Liver (tissue), 9 donors: Measurements from ENCODE around the gene PHLDB3. TPM values are rescaled to one million over a fixed set of nuclear protein-coding genes. Genes with fewer than 3 reads are reported as not detected.

Source experiments
- DNase-seq: peaks from one replicate; pipeline ENCODE4 v3.0.0-alpha.2; 2017; ENCODE audit warnings: low spot score
- H3K27ac ChIP-seq, 2 donors: one replicate each; pipeline ENCODE4 v1.7.0; 2013; ENCODE audit warnings: inconsistent platforms in 2 of 2, low read length in 2 of 2, control low read depth in 1 of 2, low read depth in 1 of 2, mild to moderate bottlenecking in 1 of 2
- H3K27me3 ChIP-seq, 4 donors: one replicate each; pipeline versions ENCODE4 v1.6.1 to v1.7.0; 2013; ENCODE audit warnings: low read length in 3 of 4, inconsistent platforms in 1 of 4, mild to moderate bottlenecking in 1 of 4, moderate library complexity in 1 of 4; ENCODE audit not compliant: control insufficient read depth in 4 of 4, insufficient read depth in 4 of 4
- H3K36me3 ChIP-seq, 4 donors: one replicate each; pipeline versions ENCODE4 v1.6.1 to v1.7.0; 2013; ENCODE audit warnings: low read length in 3 of 4, mild to moderate bottlenecking in 3 of 4, low read depth in 1 of 4, moderate library complexity in 1 of 4; ENCODE audit not compliant: control insufficient read depth in 4 of 4, insufficient read depth in 3 of 4
- H3K4me1 ChIP-seq, 4 donors: one replicate each; pipeline versions ENCODE4 v1.6.1 to v1.7.0; 2013; ENCODE audit warnings: low read length in 3 of 4, mild to moderate bottlenecking in 3 of 4, moderate library complexity in 1 of 4; ENCODE audit not compliant: control insufficient read depth in 4 of 4, insufficient read depth in 4 of 4
- H3K4me3 ChIP-seq, 3 donors: one replicate each; pipeline versions ENCODE4 v1.6.1 to v1.7.0; 2013; ENCODE audit warnings: low read length in 3 of 3, control low read depth in 1 of 3, low read depth in 1 of 3, mild to moderate bottlenecking in 1 of 3
- H3K9ac ChIP-seq, 2 donors: one replicate each; pipeline ENCODE4 v1.7.0; 2013; ENCODE audit warnings: low read length in 2 of 2, mild to moderate bottlenecking in 2 of 2, moderate library complexity in 2 of 2, control low read depth in 1 of 2, low read depth in 1 of 2
- H3K9me3 ChIP-seq, 4 donors: one replicate each; pipeline versions ENCODE4 v1.6.1 to v1.7.0; 2013; ENCODE audit warnings: low read length in 3 of 4; ENCODE audit not compliant: control insufficient read depth in 4 of 4
- EGR1 ChIP-seq, 2 donors: IDR thresholded peaks; 2 replicates each; pipeline ENCODE4 v1.6.1; 2016 to 2018; ENCODE audit warnings: antibody characterized with exemption in 2 of 2, low read depth in 2 of 2
- FOXA1 ChIP-seq: IDR thresholded peaks from 2 replicates; pipeline ENCODE4 v1.6.1; 2016; ENCODE audit warnings: antibody characterized with exemption
- GABPA ChIP-seq, 2 donors: IDR thresholded peaks in 1 of 2; conservative IDR thresholded peaks in 1 of 2; 2 replicates each; pipeline ENCODE4 v1.6.1; 2016; ENCODE audit warnings: antibody characterized with exemption in 2 of 2, mild to moderate bottlenecking in 1 of 2, moderate library complexity in 1 of 2
- HNF4A ChIP-seq, 2 donors: conservative IDR thresholded peaks; 2 replicates each; pipeline ENCODE4 v1.6.1; 2016; ENCODE audit warnings: antibody characterized with exemption in 2 of 2, mild to moderate bottlenecking in 2 of 2
- HNF4G ChIP-seq: IDR thresholded peaks from 2 replicates; pipeline ENCODE4 v1.6.1; 2016; ENCODE audit warnings: antibody characterized with exemption
- JUND ChIP-seq, 2 donors: IDR thresholded peaks; 2 replicates each; pipeline ENCODE4 v1.6.1; 2016; ENCODE audit warnings: antibody characterized with exemption in 2 of 2
- NR2F2 ChIP-seq: IDR thresholded peaks from 2 replicates; pipeline ENCODE4 v1.6.1; 2016; ENCODE audit warnings: antibody characterized with exemption
- RAD21 ChIP-seq, 2 donors: IDR thresholded peaks; 2 replicates each; pipeline ENCODE4 v1.6.1; 2016; ENCODE audit warnings: antibody characterized with exemption in 2 of 2, mild to moderate bottlenecking in 2 of 2
- TAF1 ChIP-seq: conservative IDR thresholded peaks from 2 replicates; pipeline ENCODE4 v1.6.1; 2016; ENCODE audit warnings: antibody characterized with exemption, mild to moderate bottlenecking
- YY1 ChIP-seq: IDR thresholded peaks from 2 replicates; pipeline ENCODE4 v1.6.1; 2016; ENCODE audit warnings: antibody characterized with exemption, mild to moderate bottlenecking
- WGBS: extraction: QIAGEN DNeasy Blood & Tissue Kit; methylation state at CpG from one replicate; pipeline ENCODE4 v1.1.7; 2013; 5-methylcytosine and 5-hydroxymethylcytosine counted together
- polyA plus RNA-seq, 2 donors: library from polyadenylated mRNA; stranded (reverse) in 1 of 2; unstranded in 1 of 2; fragments of 200-250 nt in 1 of 2; fragments of >200 nt in 1 of 2; fragmentation: Nextera tagmentation in 1 of 2; extraction: Ambion mirVana in 1 of 2; gene quantifications; one replicate each; pipeline versions ENCODE4 v1.2.1 to v1.2.3, GENCODE V29; 2013 to 2015
- total RNA-seq, 2 donors: library from RNA; depleted of rRNA; stranded (reverse); fragments of >200 nt; gene quantifications; one replicate each; pipeline ENCODE4 v1.2.3, GENCODE V29; 2014
- TF ChIP-seq, protein P1 (sequence below): fragments of 150-350 bp; IDR thresholded peaks from 2 replicates; pipeline ENCODE4 v1.5.1; 2017; ENCODE audit warnings: improper control_type of control experiment, low read depth, low read length; ENCODE audit not compliant: missing input control
- TF ChIP-seq, protein P2 (sequence below): IDR thresholded peaks from 2 replicates; pipeline ENCODE4 v1.6.1; 2016; ENCODE audit warnings: antibody characterized with exemption, mild to moderate bottlenecking
- TF ChIP-seq, protein P3 (sequence below): IDR thresholded peaks from 2 replicates; pipeline ENCODE4 v1.6.1; 2016; ENCODE audit warnings: antibody characterized with exemption
- donor health status: healthy.
- donor health status: healthy.
- donor health status: healthy.
- donor health status: healthy.
- donor health status: healthy.

Gene PHLDB3
- total and polyA plus RNA-seq, 4 donors: 10.6 to 18.2 (median 11.7) TPM

DNA sequence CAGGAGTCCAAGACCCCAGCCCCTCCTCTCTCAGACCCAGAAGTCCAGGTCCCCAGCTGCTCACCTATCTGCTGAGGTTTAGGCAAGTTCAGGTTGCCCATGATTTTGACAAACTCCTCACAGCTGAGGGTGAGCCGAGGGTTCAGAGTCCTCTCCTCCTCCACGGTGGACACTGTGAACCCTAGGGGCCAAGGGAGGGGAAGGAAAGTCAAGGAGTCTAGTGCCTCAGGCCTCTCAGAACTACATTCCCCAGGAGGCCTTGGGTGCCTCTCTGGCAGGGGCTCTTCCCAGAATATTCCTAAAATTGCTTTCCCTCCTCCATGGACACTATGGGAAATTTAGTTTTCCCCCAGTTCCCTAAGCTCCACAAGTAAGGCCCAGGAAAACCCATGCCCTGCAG, 3.3 kb upstream of the PHLDB3 start:
- H3K27ac ChIP-seq: no peak overlapping the region
- H3K4me3 ChIP-seq: no peak overlapping the region
- H3K4me1 ChIP-seq: peaks cover 1 to 14% (median 8%) of the 10 kb centered on the region in 4 donors
- H3K27me3 ChIP-seq: no peaks in the 10 kb centered on the region
- no peaks in the 10 kb centered on the region for H3K9me3 ChIP-seq
- no peak for DNase-seq
- WGBS: 67% methylated on average over 2 of the region's 2 CpGs
- no peak overlapping the region for H3K9ac ChIP-seq
- peaks cover 0 to 14% (median 13%) of the 10 kb centered on the region in 4 donors for H3K36me3 ChIP-seq
- TF ChIP-seq YY1: no peak
- TF ChIP-seq NR2F2: no peak

DNA sequence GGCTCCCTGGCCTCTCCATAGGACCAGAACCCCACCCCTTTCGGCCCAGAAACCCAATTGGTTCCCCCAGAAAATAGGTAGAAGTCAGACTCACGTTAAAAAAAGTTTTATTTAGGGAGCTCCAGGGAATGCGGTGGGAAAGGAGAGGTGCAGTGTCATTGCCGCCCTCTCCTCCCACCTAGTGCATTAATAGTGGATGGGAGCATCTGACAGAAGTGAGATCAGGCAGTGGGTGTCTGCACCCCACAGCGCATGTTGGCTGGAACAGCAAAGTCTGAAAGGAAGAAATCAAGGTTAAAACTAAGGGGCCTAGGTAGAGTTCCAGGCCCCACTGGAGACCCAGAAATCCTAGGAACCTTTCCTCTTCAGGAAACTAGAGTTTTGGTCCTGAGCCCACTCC, 2.1 kb upstream of the PHLDB3 start:
- Histone ChIP-seq H3K4me3 (no peak overlapping the region), H3K27me3 (no peaks in the 10 kb centered on the region), H3K9me3 (no peaks in the 10 kb centered on the region), H3K9ac (no peak overlapping the region), H3K36me3 (peaks cover 0 to 14% (median 13%) of the 10 kb centered on the region in 4 donors), H3K4me1 (peaks cover 6 to 25% (median 12%) of the 10 kb centered on the region in 4 donors), H3K27ac (no peak overlapping the region)
- no peak for TF ChIP-seq TAF1
- TF ChIP-seq YY1: no peak
- TF ChIP-seq, protein P1, sequence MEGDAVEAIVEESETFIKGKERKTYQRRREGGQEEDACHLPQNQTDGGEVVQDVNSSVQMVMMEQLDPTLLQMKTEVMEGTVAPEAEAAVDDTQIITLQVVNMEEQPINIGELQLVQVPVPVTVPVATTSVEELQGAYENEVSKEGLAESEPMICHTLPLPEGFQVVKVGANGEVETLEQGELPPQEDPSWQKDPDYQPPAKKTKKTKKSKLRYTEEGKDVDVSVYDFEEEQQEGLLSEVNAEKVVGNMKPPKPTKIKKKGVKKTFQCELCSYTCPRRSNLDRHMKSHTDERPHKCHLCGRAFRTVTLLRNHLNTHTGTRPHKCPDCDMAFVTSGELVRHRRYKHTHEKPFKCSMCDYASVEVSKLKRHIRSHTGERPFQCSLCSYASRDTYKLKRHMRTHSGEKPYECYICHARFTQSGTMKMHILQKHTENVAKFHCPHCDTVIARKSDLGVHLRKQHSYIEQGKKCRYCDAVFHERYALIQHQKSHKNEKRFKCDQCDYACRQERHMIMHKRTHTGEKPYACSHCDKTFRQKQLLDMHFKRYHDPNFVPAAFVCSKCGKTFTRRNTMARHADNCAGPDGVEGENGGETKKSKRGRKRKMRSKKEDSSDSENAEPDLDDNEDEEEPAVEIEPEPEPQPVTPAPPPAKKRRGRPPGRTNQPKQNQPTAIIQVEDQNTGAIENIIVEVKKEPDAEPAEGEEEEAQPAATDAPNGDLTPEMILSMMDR: no peak
- TF ChIP-seq, protein P2, sequence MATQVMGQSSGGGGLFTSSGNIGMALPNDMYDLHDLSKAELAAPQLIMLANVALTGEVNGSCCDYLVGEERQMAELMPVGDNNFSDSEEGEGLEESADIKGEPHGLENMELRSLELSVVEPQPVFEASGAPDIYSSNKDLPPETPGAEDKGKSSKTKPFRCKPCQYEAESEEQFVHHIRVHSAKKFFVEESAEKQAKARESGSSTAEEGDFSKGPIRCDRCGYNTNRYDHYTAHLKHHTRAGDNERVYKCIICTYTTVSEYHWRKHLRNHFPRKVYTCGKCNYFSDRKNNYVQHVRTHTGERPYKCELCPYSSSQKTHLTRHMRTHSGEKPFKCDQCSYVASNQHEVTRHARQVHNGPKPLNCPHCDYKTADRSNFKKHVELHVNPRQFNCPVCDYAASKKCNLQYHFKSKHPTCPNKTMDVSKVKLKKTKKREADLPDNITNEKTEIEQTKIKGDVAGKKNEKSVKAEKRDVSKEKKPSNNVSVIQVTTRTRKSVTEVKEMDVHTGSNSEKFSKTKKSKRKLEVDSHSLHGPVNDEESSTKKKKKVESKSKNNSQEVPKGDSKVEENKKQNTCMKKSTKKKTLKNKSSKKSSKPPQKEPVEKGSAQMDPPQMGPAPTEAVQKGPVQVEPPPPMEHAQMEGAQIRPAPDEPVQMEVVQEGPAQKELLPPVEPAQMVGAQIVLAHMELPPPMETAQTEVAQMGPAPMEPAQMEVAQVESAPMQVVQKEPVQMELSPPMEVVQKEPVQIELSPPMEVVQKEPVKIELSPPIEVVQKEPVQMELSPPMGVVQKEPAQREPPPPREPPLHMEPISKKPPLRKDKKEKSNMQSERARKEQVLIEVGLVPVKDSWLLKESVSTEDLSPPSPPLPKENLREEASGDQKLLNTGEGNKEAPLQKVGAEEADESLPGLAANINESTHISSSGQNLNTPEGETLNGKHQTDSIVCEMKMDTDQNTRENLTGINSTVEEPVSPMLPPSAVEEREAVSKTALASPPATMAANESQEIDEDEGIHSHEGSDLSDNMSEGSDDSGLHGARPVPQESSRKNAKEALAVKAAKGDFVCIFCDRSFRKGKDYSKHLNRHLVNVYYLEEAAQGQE: no peak
- no peak for TF ChIP-seq HNF4A (conservative IDR thresholded peaks at IDR 0.05)
- TF ChIP-seq HNF4G: no peak
- TF ChIP-seq, protein P3, sequence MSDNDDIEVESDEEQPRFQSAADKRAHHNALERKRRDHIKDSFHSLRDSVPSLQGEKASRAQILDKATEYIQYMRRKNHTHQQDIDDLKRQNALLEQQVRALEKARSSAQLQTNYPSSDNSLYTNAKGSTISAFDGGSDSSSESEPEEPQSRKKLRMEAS: no peak
- no peak for TF ChIP-seq RAD21 (IDR thresholded peaks at IDR 0.05)
- no peak for TF ChIP-seq GABPA (IDR thresholded peaks at IDR 0.05 in 1 of 2, conservative IDR thresholded peaks at IDR 0.05 in 1 of 2)
- TF ChIP-seq EGR1 (IDR thresholded peaks at IDR 0.05; ENCODE audit: low read depth in 2 of 2): no peak
- DNase-seq: no peak
- WGBS: 96% methylated on average over 5 of the region's 5 CpGs

DNA sequence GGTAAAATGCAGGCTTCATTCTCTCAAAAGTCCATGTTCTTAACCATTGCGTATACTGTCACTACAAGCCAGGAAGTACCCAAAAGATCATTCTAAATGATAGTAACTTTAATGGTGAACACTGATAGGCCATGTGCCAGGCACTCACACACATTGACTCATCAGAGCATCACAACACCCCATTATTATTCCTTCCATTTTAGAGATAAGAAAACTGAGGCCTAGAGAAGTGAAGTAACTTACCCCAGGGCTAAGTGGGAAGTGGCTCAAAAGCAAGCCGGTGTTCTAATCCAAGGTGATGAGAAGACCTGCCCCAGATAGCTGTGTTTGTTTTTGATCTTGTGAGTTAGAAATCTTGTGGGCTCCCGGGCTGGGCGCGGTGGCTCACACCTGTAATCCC, 1.4 kb upstream of the PHLDB3 start:
- no peak for DNase-seq
- Histone ChIP-seq H3K4me1 (peaks cover 6 to 27% (median 13%) of the 10 kb centered on the region in 4 donors), H3K9me3 (no peaks in the 10 kb centered on the region), H3K9ac (no peak overlapping the region), H3K36me3 (peaks cover 0 to 14% (median 13%) of the 10 kb centered on the region in 4 donors), H3K4me3 (no peak overlapping the region), H3K27me3 (no peaks in the 10 kb centered on the region), H3K27ac (no peak overlapping the region)
- 99% methylated on average over 5 of the region's 5 CpGs for WGBS
- no peak for TF ChIP-seq FOXA1
- no peak for TF ChIP-seq NR2F2
- no peak for TF ChIP-seq JUND (IDR thresholded peaks at IDR 0.05)
- no peak for TF ChIP-seq EGR1 (IDR thresholded peaks at IDR 0.05; ENCODE audit: low read depth in 2 of 2)
- TF ChIP-seq GABPA (IDR thresholded peaks at IDR 0.05 in 1 of 2, conservative IDR thresholded peaks at IDR 0.05 in 1 of 2): no peak
